BE2C (cell line): ENCODE data around the gene PRSS21.

Source experiments
- DNase-seq: peaks from one replicate; pipeline ENCODE4 v3.0.0-alpha.2; 2020
- H3K27me3 ChIP-seq: fragments of 250-450 bp; sonication (Bioruptor Pico); 2 replicates; pipeline ENCODE4 v1.5.1; 2020; ENCODE audit warnings: mild to moderate bottlenecking
- H3K36me3 ChIP-seq: fragments of 250-450 bp; sonication (Bioruptor Pico); 2 replicates; pipeline ENCODE4 v1.5.1; 2020; ENCODE audit warnings: mild to moderate bottlenecking
- H3K4me1 ChIP-seq: fragments of 250-450 bp; sonication (Bioruptor Pico); 2 replicates; pipeline ENCODE4 v1.5.1; 2020
- H3K4me3 ChIP-seq: 2 replicates; pipeline ENCODE4 v1.5.1; 2011; ENCODE audit warnings: low read depth, low read length
- H3K9me3 ChIP-seq: fragments of 250-450 bp; sonication (Bioruptor Pico); 2 replicates; pipeline ENCODE4 v1.5.1; 2020
- TF ChIP-seq, protein P1 (sequence below): IDR thresholded peaks from 2 replicates; pipeline ENCODE4 v1.5.1; 2012; ENCODE audit warnings: mild to moderate bottlenecking, low read depth, low read length

The PRSS21 gene

DNA sequence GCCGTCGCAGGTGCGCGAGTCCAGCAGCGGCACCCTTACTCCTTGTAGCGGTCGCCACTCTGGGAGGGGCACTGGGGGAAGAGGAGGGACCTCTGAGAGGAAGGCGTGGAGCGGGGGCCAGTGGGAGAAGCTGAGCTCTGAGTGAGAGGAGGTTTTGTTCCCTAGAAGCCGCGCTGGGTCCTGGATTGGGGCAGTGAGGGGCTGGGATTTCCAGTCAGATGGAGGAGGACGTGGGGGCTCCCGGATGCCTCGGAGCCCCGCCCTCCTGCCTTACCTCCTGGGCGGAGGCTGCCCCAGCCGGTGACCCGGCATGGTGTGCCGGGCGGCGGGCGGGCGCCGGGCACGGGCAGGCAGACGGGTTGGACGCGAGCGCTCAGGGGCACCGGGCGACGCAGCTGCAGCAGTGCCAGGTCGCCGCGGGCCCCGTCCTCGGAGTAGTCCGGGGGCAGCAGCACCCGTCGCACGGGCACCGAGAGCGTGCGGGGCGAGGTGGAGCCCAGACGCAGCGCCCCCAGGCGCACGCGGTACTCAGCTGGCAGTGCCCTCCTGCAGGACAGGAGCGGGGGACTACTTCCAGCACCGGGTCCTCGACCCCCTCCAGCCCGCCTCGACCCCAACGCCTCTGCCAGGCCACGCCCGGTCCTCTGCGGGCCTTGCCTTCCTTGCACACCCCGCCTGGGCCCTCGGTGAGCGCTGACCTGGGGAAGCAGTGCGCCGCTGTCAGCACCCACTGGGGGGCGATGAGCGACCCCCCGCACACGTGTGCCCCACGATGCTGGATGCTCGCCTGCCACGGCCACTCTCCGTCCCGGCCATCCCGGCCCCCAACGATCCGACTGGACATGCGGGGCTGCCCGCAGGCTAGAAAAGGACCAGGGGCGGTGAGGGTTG lies 31.7 kb upstream of the PRSS21 start:
- Histone ChIP-seq H3K36me3 (no peaks in the 10 kb centered on the region), H3K4me3 (no peak overlapping the region), H3K9me3 (no peaks in the 10 kb centered on the region), H3K4me1 (no peaks in the 10 kb centered on the region), H3K27me3 (peaks cover 23% of the 10 kb centered on the region)
- DNase-seq = no peak
- TF ChIP-seq, protein P1, sequence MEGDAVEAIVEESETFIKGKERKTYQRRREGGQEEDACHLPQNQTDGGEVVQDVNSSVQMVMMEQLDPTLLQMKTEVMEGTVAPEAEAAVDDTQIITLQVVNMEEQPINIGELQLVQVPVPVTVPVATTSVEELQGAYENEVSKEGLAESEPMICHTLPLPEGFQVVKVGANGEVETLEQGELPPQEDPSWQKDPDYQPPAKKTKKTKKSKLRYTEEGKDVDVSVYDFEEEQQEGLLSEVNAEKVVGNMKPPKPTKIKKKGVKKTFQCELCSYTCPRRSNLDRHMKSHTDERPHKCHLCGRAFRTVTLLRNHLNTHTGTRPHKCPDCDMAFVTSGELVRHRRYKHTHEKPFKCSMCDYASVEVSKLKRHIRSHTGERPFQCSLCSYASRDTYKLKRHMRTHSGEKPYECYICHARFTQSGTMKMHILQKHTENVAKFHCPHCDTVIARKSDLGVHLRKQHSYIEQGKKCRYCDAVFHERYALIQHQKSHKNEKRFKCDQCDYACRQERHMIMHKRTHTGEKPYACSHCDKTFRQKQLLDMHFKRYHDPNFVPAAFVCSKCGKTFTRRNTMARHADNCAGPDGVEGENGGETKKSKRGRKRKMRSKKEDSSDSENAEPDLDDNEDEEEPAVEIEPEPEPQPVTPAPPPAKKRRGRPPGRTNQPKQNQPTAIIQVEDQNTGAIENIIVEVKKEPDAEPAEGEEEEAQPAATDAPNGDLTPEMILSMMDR = no peak

DNA sequence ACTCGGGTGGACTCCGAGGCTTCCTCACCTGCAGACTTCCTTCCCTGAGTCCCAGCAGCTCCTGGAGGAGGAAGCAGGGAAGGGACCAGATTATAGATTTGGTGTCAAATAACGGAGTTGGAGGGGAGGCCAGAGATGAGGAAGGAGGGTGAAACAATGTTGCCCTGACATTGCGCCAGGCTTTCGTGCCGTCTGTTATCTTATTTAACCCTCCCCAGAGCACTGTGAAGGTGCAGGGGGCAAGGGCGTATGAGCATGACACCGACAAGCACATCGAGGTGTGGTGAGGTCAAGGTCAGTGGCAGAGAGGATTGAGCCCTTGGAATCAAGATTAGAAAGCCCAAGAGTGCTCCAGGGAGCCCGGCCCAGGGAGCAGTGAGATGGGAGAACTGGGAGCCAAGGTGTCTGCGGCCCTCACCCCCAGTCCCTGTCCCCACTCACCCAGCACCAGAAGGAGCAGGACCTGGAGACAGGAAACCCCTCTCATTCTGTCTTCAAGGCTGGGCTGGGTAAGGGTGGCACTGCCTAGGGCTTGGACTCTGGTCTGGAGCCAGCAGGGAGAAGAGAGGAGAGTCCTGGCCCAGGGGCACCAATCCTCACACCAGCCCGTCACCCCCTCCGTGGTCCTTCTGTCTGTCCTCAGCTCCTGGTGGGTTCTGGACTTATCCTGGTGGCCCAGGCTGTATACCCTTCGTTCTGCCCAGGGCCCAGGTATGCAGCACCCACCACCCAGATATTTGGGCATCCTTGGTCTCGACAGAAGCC lies 30.8 kb upstream of the PRSS21 start:
- Histone ChIP-seq H3K27me3 (peaks cover 32% of the 10 kb centered on the region), H3K4me1 (no peaks in the 10 kb centered on the region), H3K9me3 (no peaks in the 10 kb centered on the region), H3K36me3 (no peaks in the 10 kb centered on the region), H3K4me3 (no peak overlapping the region)
- DNase-seq = no peak
- TF ChIP-seq, protein P1 = no peak

DNA sequence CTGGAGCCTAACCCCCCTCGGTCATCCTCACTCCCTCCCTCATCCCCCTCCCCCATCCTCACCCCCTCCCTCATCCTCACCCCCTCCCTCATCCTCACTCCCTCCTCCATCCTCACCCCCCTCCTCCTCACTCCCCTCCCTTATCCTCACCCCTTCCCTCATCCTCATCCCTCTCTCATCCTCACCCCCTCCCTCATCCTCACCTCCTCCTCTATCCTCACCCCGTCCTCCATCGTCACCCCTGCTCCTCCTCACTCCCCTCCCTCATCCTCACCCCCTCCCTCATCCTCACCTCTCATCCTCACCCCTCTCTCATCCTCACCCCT lies 30.2 kb upstream of the PRSS21 start:
- no peaks in the 10 kb centered on the region for H3K9me3 ChIP-seq
- TF ChIP-seq, protein P1 = no peak
- H3K4me1 ChIP-seq = no peaks in the 10 kb centered on the region
- no peak overlapping the region for H3K4me3 ChIP-seq
- no peaks in the 10 kb centered on the region for H3K36me3 ChIP-seq
- no peak for DNase-seq
- peaks cover 38% of the 10 kb centered on the region for H3K27me3 ChIP-seq

DNA sequence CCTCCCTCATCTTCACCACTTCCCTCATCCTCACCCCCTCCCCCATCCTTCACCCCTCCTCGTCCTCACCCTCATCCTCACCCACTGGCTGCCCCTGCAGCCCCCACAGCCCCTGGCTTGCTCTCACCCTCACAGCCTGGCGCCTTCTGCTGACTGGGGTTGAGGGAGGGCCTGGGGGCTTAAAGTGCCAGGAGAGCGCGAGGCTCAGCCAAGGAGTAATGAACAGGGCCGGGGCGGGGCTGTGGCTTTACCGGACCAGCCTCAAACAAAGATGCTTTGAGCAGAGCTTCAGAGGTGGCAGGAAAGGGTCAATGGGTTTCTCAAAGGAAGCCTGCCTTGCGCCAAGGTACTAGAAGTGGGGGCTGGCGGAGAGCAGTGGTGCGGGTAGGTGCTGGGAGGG lies 29.6 kb upstream of the PRSS21 start, which contains the start of gene PRSS33:
PRSS33 (minus strand) TSS at position 155 of the 400 bp plus-strand sequence. CDS start 1,013 bp downstream, outside the sequence.
- H3K4me3 ChIP-seq = no peak within 1 kb of the TSS
- no peak for DNase-seq
- H3K9me3 ChIP-seq = no peaks in the 10 kb centered on the region
- no peaks in the 10 kb centered on the region for H3K4me1 ChIP-seq
- TF ChIP-seq, protein P1 = no peak
- no peaks in the 10 kb centered on the region for H3K36me3 ChIP-seq
- H3K27me3 ChIP-seq = peaks cover 43% of the 10 kb centered on the region

DNA sequence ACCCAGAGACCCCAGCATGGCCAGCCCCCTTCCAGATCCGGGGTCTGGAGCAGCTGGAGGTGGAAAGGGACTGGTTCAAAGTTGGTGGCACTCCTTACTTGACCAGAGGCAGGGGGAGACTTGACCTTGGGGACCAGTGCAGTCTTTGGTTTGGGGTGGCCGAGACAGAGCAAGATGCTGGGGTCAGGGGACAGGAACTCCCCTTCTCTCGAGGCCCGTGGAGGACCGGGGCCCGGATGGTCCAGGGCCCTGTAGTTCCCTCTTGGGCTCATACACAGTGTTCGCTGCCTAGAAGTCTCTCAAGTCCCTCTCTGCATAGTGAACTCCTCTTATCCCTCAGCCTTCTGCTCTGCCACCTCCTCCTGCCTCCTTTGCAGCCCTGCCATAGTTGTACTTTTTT lies 29.1 kb upstream of the PRSS21 start:
- Histone ChIP-seq H3K4me3 (no peak overlapping the region), H3K27me3 (peaks cover 45% of the 10 kb centered on the region), H3K9me3 (no peaks in the 10 kb centered on the region), H3K4me1 (no peaks in the 10 kb centered on the region), H3K36me3 (no peaks in the 10 kb centered on the region)
- TF ChIP-seq, protein P1 = no peak
- no peak for DNase-seq
